Measurements from ENCODE around the gene COL8A1. TPM values are rescaled to one million over a fixed set of nuclear protein-coding genes. Genes with fewer than 3 reads are reported as not detected.
A peak's percentile ranks its signal among the peaks of the same experiment; 100 is the strongest.

COL8A1 gene
- total and polyA plus RNA-seq, 8 donors, result 0.24 to 10.1 (median 0.59) TPM

DNA sequence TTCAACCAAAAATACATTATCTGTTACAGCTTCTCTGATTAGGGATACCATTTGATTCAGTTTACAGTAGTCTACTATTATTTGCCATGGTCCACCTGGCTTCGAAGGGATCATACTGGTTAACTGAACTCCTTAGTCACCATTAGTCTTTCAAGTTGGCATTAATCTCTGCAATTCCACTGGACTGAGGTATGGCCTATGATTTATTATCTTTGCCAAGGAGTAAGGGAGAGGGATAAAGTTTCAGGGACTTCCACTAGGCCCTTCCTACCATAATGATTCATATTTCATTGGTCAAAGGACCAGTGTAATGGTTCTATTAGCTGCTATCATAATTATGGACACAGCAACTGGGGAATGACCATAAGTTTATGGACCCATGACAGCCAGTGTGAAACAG lies 172.0 kb downstream of the COL8A1 start:
- Histone ChIP-seq H3K27me3 (no peaks in the 10 kb centered on the region), H3K27ac (no peak overlapping the region), H3K4me3 (no peak overlapping the region), H3K9me3 (no peaks in the 10 kb centered on the region), H3K36me3 (no peaks in the 10 kb centered on the region), H3K4me1 (no peaks in the 10 kb centered on the region)
- TF ChIP-seq, protein P1, sequence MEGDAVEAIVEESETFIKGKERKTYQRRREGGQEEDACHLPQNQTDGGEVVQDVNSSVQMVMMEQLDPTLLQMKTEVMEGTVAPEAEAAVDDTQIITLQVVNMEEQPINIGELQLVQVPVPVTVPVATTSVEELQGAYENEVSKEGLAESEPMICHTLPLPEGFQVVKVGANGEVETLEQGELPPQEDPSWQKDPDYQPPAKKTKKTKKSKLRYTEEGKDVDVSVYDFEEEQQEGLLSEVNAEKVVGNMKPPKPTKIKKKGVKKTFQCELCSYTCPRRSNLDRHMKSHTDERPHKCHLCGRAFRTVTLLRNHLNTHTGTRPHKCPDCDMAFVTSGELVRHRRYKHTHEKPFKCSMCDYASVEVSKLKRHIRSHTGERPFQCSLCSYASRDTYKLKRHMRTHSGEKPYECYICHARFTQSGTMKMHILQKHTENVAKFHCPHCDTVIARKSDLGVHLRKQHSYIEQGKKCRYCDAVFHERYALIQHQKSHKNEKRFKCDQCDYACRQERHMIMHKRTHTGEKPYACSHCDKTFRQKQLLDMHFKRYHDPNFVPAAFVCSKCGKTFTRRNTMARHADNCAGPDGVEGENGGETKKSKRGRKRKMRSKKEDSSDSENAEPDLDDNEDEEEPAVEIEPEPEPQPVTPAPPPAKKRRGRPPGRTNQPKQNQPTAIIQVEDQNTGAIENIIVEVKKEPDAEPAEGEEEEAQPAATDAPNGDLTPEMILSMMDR (IDR thresholded peaks at IDR 0.05), result no peak
- FAIRE-seq, result no peak
- intact Hi-C loops (cut with DNase I), result no loop called here
- no peak for DNase-seq
- WGBS, 2 donors, result 74 to 79% methylated on average over 1 of the region's 1 CpG
- ATAC-seq, result no peak

DNA sequence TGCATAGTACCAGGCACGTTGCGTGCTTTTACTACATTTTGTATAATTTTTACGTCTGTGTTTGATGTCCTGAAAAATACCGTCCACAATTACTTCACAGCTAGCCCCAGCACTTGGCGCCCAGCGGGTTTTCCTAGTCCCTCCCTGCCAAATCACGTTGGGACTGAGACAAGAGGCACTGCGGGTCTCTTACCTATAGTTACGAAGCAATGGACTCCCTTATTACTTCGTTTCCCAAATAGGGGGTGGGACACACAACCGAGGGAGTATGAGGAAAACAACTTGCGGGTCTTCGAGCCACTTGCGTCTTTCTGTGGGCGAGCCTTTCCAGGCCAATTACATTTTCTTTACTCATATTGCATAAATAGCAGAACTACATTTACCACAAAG lies 178.6 kb downstream of the COL8A1 start:
- H3K27me3 ChIP-seq, result no peaks in the 10 kb centered on the region
- peaks cover 0 to 7% (median 0%) of the 10 kb centered on the region in 3 donors for H3K4me1 ChIP-seq
- no peaks in the 10 kb centered on the region for H3K9me3 ChIP-seq
- intact Hi-C loops (cut with DNase I), result no loop called here
- DNase-seq (peak in 1 of 6 donors; percentile 17), FAIRE-seq (no peak), ATAC-seq (peak in 3 of 4 donors; percentile 4 to 40 (median 32))
- TF ChIP-seq, protein P1 (IDR thresholded peaks at IDR 0.05), result no peak
- H3K36me3 ChIP-seq, result no peaks in the 10 kb centered on the region
- WGBS, 2 donors, result 1% methylated on average over 15 of the region's 15 CpGs
- peak overlapping the region; percentile 57 to 83 (median 66) for H3K4me3 ChIP-seq
- H3K27ac ChIP-seq, result peak overlapping the region in 3 of 4 donors; percentile 75 to 89 (median 79)

DNA sequence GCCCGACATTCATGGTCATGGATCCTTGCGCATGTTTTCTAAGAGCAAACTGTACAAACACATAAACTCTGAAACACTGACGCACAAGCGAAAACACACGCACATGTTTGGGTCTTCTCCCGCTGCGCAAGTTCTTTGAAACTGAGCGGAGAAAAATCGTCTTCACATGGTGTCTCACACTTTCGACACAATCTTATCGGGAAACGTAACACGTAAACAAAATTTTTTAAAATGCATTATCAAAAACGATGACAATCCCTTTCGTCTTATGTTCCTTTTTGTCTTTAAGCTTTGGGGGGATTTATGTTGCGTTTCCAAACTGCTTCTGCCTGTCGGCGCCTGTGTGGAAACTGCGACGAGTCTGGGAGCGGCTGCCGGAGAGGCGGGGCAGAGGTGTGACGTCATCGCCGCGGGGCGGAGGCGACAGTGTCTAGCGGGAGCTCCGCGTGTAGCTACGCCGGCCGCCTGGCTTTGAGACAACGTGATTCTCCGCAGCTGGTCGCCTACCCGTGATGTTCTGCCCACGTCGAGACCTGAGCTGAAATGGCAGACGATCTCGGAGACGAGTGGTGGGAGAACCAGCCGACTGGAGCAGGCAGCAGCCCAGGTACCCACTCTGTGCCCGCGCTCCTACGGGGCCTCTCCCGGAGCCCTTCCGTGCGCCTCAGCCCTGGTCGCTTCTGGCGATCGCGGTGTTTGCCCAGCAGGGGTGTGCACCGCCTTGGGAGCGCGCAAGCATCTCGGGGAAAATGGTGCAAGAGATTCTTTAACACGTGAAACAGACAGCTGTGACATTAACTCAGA lies 179.2 kb downstream of the COL8A1 start, which contains the start of gene CMSS1:
Gene CMSS1, plus strand, starts transcription at position 426 of the 804 bp plus-strand sequence.
- DNase-seq, result peak; percentile 90 to 98 (median 95)
- peak within 1 kb of the TSS; percentile 57 to 83 (median 66) for H3K4me3 ChIP-seq
- H3K9me3 ChIP-seq, result no peaks in the 10 kb centered on the region
- peaks cover 0 to 7% (median 0%) of the 10 kb centered on the region in 3 donors for H3K4me1 ChIP-seq
- peak within 1 kb of the TSS; percentile 75 to 89 (median 82) for H3K27ac ChIP-seq
- no peaks in the 10 kb centered on the region for H3K27me3 ChIP-seq
- TF ChIP-seq, protein P1 (IDR thresholded peaks at IDR 0.05), result no peak
- intact Hi-C loops (cut with DNase I), result no loop called here
- H3K36me3 ChIP-seq, result no peaks in the 10 kb centered on the region
- ATAC-seq, result peak; percentile 98 to 99 (median 99)
- WGBS, 2 donors, result 0% methylated on average over 60 of the region's 60 CpGs
- peak; percentile 45 for FAIRE-seq

DNA sequence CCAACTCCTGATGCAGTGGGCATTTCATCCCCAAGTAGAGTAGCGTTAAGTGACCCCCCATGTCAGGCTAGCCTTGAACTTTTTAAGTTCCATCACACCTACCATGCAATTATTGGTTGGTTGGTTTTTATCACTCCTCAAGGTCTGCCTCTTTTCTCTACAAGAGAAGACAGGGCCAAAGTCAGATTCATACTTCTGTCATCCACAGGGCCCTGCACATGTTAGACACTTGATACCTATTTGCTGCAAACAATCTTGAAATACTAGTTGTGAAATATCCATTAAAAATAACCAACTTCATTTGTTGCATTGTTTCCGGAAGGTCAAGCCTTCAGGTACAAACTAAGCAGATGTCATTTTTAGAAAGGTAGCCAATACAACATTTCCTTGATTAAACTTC lies 180.4 kb downstream of the COL8A1 start:
- Histone ChIP-seq H3K9me3 (no peaks in the 10 kb centered on the region), H3K36me3 (no peaks in the 10 kb centered on the region), H3K27ac (no peak overlapping the region), H3K4me1 (peaks cover 0 to 7% (median 0%) of the 10 kb centered on the region in 3 donors), H3K4me3 (peak overlapping the region in 1 of 4 donors; percentile 66), H3K27me3 (no peaks in the 10 kb centered on the region)
- FAIRE-seq (no peak), DNase-seq (no peak), ATAC-seq (no peak)
- 66 to 77% methylated on average over 2 of the region's 2 CpGs for WGBS, 2 donors
- TF ChIP-seq, protein P1 (IDR thresholded peaks at IDR 0.05), result no peak
- intact Hi-C loops (cut with DNase I), result no loop called here
